Liver (tissue), 9 donors: ENCODE results near the gene PCYT2. TPM values are rescaled to one million over a fixed set of nuclear protein-coding genes. Genes with fewer than 3 reads are reported as not detected.

Source experiments
- DNase-seq: peaks from one replicate; pipeline ENCODE4 v3.0.0-alpha.2; 2017; ENCODE audit warnings: low spot score
- H3K27ac ChIP-seq, 2 donors: one replicate each; pipeline ENCODE4 v1.7.0; 2013; ENCODE audit warnings: inconsistent platforms in 2 of 2, low read length in 2 of 2, control low read depth in 1 of 2, low read depth in 1 of 2, mild to moderate bottlenecking in 1 of 2
- H3K27me3 ChIP-seq, 4 donors: one replicate each; pipeline versions ENCODE4 v1.6.1 to v1.7.0; 2013; ENCODE audit warnings: low read length in 3 of 4, inconsistent platforms in 1 of 4, mild to moderate bottlenecking in 1 of 4, moderate library complexity in 1 of 4; ENCODE audit not compliant: control insufficient read depth in 4 of 4, insufficient read depth in 4 of 4
- H3K36me3 ChIP-seq, 4 donors: one replicate each; pipeline versions ENCODE4 v1.6.1 to v1.7.0; 2013; ENCODE audit warnings: low read length in 3 of 4, mild to moderate bottlenecking in 3 of 4, low read depth in 1 of 4, moderate library complexity in 1 of 4; ENCODE audit not compliant: control insufficient read depth in 4 of 4, insufficient read depth in 3 of 4
- H3K4me1 ChIP-seq, 4 donors: one replicate each; pipeline versions ENCODE4 v1.6.1 to v1.7.0; 2013; ENCODE audit warnings: low read length in 3 of 4, mild to moderate bottlenecking in 3 of 4, moderate library complexity in 1 of 4; ENCODE audit not compliant: control insufficient read depth in 4 of 4, insufficient read depth in 4 of 4
- H3K4me3 ChIP-seq, 3 donors: one replicate each; pipeline versions ENCODE4 v1.6.1 to v1.7.0; 2013; ENCODE audit warnings: low read length in 3 of 3, control low read depth in 1 of 3, low read depth in 1 of 3, mild to moderate bottlenecking in 1 of 3
- H3K9ac ChIP-seq, 2 donors: one replicate each; pipeline ENCODE4 v1.7.0; 2013; ENCODE audit warnings: low read length in 2 of 2, mild to moderate bottlenecking in 2 of 2, moderate library complexity in 2 of 2, control low read depth in 1 of 2, low read depth in 1 of 2
- H3K9me3 ChIP-seq, 4 donors: one replicate each; pipeline versions ENCODE4 v1.6.1 to v1.7.0; 2013; ENCODE audit warnings: low read length in 3 of 4; ENCODE audit not compliant: control insufficient read depth in 4 of 4
- EGR1 ChIP-seq, 2 donors: IDR thresholded peaks; 2 replicates each; pipeline ENCODE4 v1.6.1; 2016 to 2018; ENCODE audit warnings: antibody characterized with exemption in 2 of 2, low read depth in 2 of 2
- FOXA1 ChIP-seq: IDR thresholded peaks from 2 replicates; pipeline ENCODE4 v1.6.1; 2016; ENCODE audit warnings: antibody characterized with exemption
- FOXA2 ChIP-seq: IDR thresholded peaks from 2 replicates; pipeline ENCODE4 v1.6.1; 2016; ENCODE audit warnings: antibody characterized with exemption
- GABPA ChIP-seq, 2 donors: IDR thresholded peaks in 1 of 2; conservative IDR thresholded peaks in 1 of 2; 2 replicates each; pipeline ENCODE4 v1.6.1; 2016; ENCODE audit warnings: antibody characterized with exemption in 2 of 2, mild to moderate bottlenecking in 1 of 2, moderate library complexity in 1 of 2
- HNF4A ChIP-seq, 2 donors: conservative IDR thresholded peaks; 2 replicates each; pipeline ENCODE4 v1.6.1; 2016; ENCODE audit warnings: antibody characterized with exemption in 2 of 2, mild to moderate bottlenecking in 2 of 2
- HNF4G ChIP-seq: IDR thresholded peaks from 2 replicates; pipeline ENCODE4 v1.6.1; 2016; ENCODE audit warnings: antibody characterized with exemption
- JUND ChIP-seq, 2 donors: IDR thresholded peaks; 2 replicates each; pipeline ENCODE4 v1.6.1; 2016; ENCODE audit warnings: antibody characterized with exemption in 2 of 2
- NR2F2 ChIP-seq: IDR thresholded peaks from 2 replicates; pipeline ENCODE4 v1.6.1; 2016; ENCODE audit warnings: antibody characterized with exemption
- RAD21 ChIP-seq, 2 donors: IDR thresholded peaks; 2 replicates each; pipeline ENCODE4 v1.6.1; 2016; ENCODE audit warnings: antibody characterized with exemption in 2 of 2, mild to moderate bottlenecking in 2 of 2
- RXRA ChIP-seq, 2 donors: IDR thresholded peaks; 2 replicates each; pipeline ENCODE4 v1.6.1; 2017 to 2018; ENCODE audit warnings: antibody characterized with exemption in 2 of 2, mild to moderate bottlenecking in 1 of 2
- SP1 ChIP-seq: IDR thresholded peaks from 2 replicates; pipeline ENCODE4 v1.6.1; 2018; ENCODE audit warnings: antibody characterized with exemption, mild to moderate bottlenecking
- TAF1 ChIP-seq: conservative IDR thresholded peaks from 2 replicates; pipeline ENCODE4 v1.6.1; 2016; ENCODE audit warnings: antibody characterized with exemption, mild to moderate bottlenecking
- YY1 ChIP-seq: IDR thresholded peaks from 2 replicates; pipeline ENCODE4 v1.6.1; 2016; ENCODE audit warnings: antibody characterized with exemption, mild to moderate bottlenecking
- WGBS: extraction: QIAGEN DNeasy Blood & Tissue Kit; methylation state at CpG from one replicate; pipeline ENCODE4 v1.1.7; 2013; 5-methylcytosine and 5-hydroxymethylcytosine counted together
- polyA plus RNA-seq, 2 donors: library from polyadenylated mRNA; stranded (reverse) in 1 of 2; unstranded in 1 of 2; fragments of 200-250 nt in 1 of 2; fragments of >200 nt in 1 of 2; fragmentation: Nextera tagmentation in 1 of 2; extraction: Ambion mirVana in 1 of 2; gene quantifications; one replicate each; pipeline versions ENCODE4 v1.2.1 to v1.2.3, GENCODE V29; 2013 to 2015
- total RNA-seq, 2 donors: library from RNA; depleted of rRNA; stranded (reverse); fragments of >200 nt; gene quantifications; one replicate each; pipeline ENCODE4 v1.2.3, GENCODE V29; 2014
- TF ChIP-seq, protein P1 (sequence below): IDR thresholded peaks from 2 replicates; pipeline ENCODE4 v1.6.1; 2016; ENCODE audit warnings: antibody characterized with exemption
- TF ChIP-seq, protein P2 (sequence below): IDR thresholded peaks from 2 replicates; pipeline ENCODE4 v1.6.1; 2016; ENCODE audit warnings: antibody characterized with exemption, mild to moderate bottlenecking
- TF ChIP-seq, protein P3 (sequence below): IDR thresholded peaks from 2 replicates; pipeline ENCODE4 v1.6.1; 2016; ENCODE audit warnings: antibody characterized with exemption
- donor health status: healthy.
- donor health status: healthy.
- donor health status: healthy.
- donor health status: healthy.
- donor health status: healthy.

PCYT2 gene
- total and polyA plus RNA-seq, 4 donors = 63.9 to 101 (median 88.4) TPM

DNA sequence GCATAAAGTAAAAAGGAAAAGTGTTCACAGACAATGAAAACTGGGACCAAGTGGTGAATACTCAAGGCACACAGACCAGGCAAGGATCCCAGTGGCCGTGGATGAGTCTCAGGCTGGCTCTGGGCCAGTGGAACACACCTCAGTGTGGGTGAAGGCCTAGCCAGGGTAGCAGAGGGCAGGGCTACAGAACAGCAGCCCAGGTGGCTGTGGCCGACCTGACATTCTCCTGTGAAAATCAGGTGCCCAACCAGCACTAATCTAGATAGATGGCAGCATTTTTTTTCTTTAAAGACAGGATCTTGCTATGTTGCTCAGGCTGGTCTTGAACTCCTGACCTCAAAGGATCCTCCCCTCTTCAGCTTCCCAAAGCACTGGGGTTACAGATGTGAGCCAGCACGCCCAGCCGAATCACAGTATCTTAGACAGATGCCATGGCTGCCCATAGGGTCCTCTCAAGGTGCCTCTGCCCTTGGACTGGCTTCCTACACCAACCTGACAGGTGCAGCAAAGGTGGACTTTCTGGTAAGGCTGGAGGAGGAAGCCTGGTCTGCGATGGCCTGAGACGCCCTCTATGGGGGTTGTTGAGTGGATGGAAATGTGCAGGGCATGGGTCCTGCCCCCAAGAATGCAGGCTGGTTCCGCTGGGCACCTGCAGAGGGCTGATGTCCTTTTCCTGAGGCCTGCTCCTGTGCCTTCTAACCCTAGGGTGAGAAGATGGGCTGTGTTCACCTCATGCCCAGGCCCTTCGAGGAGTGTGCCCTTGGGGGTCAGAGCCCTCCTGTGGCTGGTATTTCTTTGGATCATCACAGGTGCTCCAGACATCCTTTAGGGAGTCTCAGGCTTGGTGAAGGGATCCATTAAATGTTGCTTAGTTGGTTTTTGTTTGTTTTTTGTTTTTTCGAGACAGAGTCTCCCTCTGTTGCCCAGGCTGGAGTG is 47.1 kb downstream of the PCYT2 start:
- Histone ChIP-seq H3K4me3 (no peak overlapping the region), H3K36me3 (peaks cover 0 to 6% (median 2%) of the 10 kb centered on the region in 4 donors), H3K9ac (no peak overlapping the region)

GRCh38 chr17:81863123-81863675 is 48.0 kb downstream of the PCYT2 start:
- H3K27ac ChIP-seq = peak overlapping the region; percentile 68 to 95
- TF ChIP-seq RXRA (IDR thresholded peaks at IDR 0.05) (peak in 1 of 2 donors; percentile 20), YY1 (no peak), FOXA2 (no peak), HNF4G (no peak), EGR1 (IDR thresholded peaks at IDR 0.05; ENCODE audit: low read depth in 2 of 2) (no peak), FOXA1 (no peak), JUND (IDR thresholded peaks at IDR 0.05) (no peak), HNF4A (conservative IDR thresholded peaks at IDR 0.05) (peak; percentile 47 to 52), GABPA (IDR thresholded peaks at IDR 0.05 in 1 of 2, conservative IDR thresholded peaks at IDR 0.05 in 1 of 2) (no peak), TAF1 (no peak), SP1 (no peak)
- TF ChIP-seq, protein P1, sequence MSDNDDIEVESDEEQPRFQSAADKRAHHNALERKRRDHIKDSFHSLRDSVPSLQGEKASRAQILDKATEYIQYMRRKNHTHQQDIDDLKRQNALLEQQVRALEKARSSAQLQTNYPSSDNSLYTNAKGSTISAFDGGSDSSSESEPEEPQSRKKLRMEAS = no peak
- TF ChIP-seq, protein P2, sequence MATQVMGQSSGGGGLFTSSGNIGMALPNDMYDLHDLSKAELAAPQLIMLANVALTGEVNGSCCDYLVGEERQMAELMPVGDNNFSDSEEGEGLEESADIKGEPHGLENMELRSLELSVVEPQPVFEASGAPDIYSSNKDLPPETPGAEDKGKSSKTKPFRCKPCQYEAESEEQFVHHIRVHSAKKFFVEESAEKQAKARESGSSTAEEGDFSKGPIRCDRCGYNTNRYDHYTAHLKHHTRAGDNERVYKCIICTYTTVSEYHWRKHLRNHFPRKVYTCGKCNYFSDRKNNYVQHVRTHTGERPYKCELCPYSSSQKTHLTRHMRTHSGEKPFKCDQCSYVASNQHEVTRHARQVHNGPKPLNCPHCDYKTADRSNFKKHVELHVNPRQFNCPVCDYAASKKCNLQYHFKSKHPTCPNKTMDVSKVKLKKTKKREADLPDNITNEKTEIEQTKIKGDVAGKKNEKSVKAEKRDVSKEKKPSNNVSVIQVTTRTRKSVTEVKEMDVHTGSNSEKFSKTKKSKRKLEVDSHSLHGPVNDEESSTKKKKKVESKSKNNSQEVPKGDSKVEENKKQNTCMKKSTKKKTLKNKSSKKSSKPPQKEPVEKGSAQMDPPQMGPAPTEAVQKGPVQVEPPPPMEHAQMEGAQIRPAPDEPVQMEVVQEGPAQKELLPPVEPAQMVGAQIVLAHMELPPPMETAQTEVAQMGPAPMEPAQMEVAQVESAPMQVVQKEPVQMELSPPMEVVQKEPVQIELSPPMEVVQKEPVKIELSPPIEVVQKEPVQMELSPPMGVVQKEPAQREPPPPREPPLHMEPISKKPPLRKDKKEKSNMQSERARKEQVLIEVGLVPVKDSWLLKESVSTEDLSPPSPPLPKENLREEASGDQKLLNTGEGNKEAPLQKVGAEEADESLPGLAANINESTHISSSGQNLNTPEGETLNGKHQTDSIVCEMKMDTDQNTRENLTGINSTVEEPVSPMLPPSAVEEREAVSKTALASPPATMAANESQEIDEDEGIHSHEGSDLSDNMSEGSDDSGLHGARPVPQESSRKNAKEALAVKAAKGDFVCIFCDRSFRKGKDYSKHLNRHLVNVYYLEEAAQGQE = no peak

More for the DNA sequence above, 47.1 kb downstream of the PCYT2 start:
- no peak for TF ChIP-seq RXRA (IDR thresholded peaks at IDR 0.05)
- no peak for TF ChIP-seq NR2F2
- TF ChIP-seq HNF4A (conservative IDR thresholded peaks at IDR 0.05) = no peak
- TF ChIP-seq RAD21 (IDR thresholded peaks at IDR 0.05) = no peak
- TF ChIP-seq EGR1 (IDR thresholded peaks at IDR 0.05; ENCODE audit: low read depth in 2 of 2) = no peak
- TF ChIP-seq, protein P3, sequence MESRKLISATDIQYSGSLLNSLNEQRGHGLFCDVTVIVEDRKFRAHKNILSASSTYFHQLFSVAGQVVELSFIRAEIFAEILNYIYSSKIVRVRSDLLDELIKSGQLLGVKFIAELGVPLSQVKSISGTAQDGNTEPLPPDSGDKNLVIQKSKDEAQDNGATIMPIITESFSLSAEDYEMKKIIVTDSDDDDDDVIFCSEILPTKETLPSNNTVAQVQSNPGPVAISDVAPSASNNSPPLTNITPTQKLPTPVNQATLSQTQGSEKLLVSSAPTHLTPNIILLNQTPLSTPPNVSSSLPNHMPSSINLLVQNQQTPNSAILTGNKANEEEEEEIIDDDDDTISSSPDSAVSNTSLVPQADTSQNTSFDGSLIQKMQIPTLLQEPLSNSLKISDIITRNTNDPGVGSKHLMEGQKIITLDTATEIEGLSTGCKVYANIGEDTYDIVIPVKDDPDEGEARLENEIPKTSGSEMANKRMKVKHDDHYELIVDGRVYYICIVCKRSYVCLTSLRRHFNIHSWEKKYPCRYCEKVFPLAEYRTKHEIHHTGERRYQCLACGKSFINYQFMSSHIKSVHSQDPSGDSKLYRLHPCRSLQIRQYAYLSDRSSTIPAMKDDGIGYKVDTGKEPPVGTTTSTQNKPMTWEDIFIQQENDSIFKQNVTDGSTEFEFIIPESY = no peak
- TF ChIP-seq, protein P2 = no peak
- TF ChIP-seq HNF4G = no peak
- no peak for TF ChIP-seq TAF1
- no peak for TF ChIP-seq FOXA1
- no peaks in the 10 kb centered on the region for H3K27me3 ChIP-seq
- WGBS = 79% methylated on average over 9 of the region's 9 CpGs
- peak overlapping the region; percentile 68 to 95 for H3K27ac ChIP-seq
- H3K4me1 ChIP-seq = peaks cover 17 to 72% (median 53%) of the 10 kb centered on the region in 4 donors
- no peak for DNase-seq
- H3K9me3 ChIP-seq = no peaks in the 10 kb centered on the region

More at GRCh38 chr17:81863123-81863675, 48.0 kb downstream of the PCYT2 start:
- Histone ChIP-seq H3K9me3 (no peaks in the 10 kb centered on the region), H3K4me1 (peaks cover 17 to 74% (median 56%) of the 10 kb centered on the region in 4 donors), H3K4me3 (no peak overlapping the region), H3K9ac (peak overlapping the region in 1 of 2 donors; percentile 11), H3K27me3 (no peaks in the 10 kb centered on the region), H3K36me3 (peaks cover 0 to 5% (median 0%) of the 10 kb centered on the region in 4 donors)
- WGBS = 56% methylated on average over 6 of the region's 6 CpGs
- no peak for DNase-seq
